Measurements from ENCODE around the gene CCDC184. TPM values are rescaled to one million over a fixed set of nuclear protein-coding genes. Genes with fewer than 3 reads are reported as not detected.

Gene CCDC184
- total RNA-seq, 1 experiment from 2014 or later: 0.12 TPM

- no peak for DNase-seq (ENCODE audit: low read depth)
Observed at GRCh38 chr12:48179466-48179865, 4.0 kb upstream of the CCDC184 start.

- no peak for DNase-seq (ENCODE audit: low read depth)
Observed at GRCh38 chr12:48180424-48180823, 3.0 kb upstream of the CCDC184 start.

- no peak for DNase-seq (ENCODE audit: low read depth)
Observed at GRCh38 chr12:48180857-48181495, 2.5 kb upstream of the CCDC184 start.

GRCh38 chr12:48182631-48183030, 813 bp upstream of the CCDC184 start:
- no peak for DNase-seq (ENCODE audit: low read depth)

GRCh38 chr12:48183876-48184548, 568 bp downstream of the CCDC184 start:
- DNase-seq (ENCODE audit: low read depth): no peak

- DNase-seq (ENCODE audit: low read depth): no peak
Observed at GRCh38 chr12:48184549-48184922, 1.1 kb downstream of the CCDC184 start.

- peak; percentile 19 for DNase-seq (ENCODE audit: low read depth)
Observed at GRCh38 chr12:48185181-48185919, 1.9 kb downstream of the CCDC184 start.

- DNase-seq (ENCODE audit: low read depth): no peak
Observed at GRCh38 chr12:48187916-48188695, 4.7 kb downstream of the CCDC184 start.

- peak; percentile 66 for DNase-seq (ENCODE audit: low read depth)
Observed at GRCh38 chr12:48189331-48190125, 6.1 kb downstream of the CCDC184 start.

GRCh38 chr12:48191096-48191495, 7.7 kb downstream of the CCDC184 start:
- DNase-seq (ENCODE audit: low read depth): no peak

- no peak for DNase-seq (ENCODE audit: low read depth)
Observed at GRCh38 chr12:48192861-48193260, 9.4 kb downstream of the CCDC184 start.

- no peak for DNase-seq (ENCODE audit: low read depth)
Observed at GRCh38 chr12:48193623-48194022, 10.2 kb downstream of the CCDC184 start.

GRCh38 chr12:48194799-48195201, 11.4 kb downstream of the CCDC184 start:
- no peak for DNase-seq (ENCODE audit: low read depth)

GRCh38 chr12:48197549-48197970, 14.1 kb downstream of the CCDC184 start:
- DNase-seq (ENCODE audit: low read depth): peak; percentile 45

- DNase-seq (ENCODE audit: low read depth): peak; percentile 86
Observed at GRCh38 chr12:48197971-48198671, 14.7 kb downstream of the CCDC184 start.

GRCh38 chr12:48198672-48198971, 15.2 kb downstream of the CCDC184 start:
- no peak for DNase-seq (ENCODE audit: low read depth)

- no peak for DNase-seq (ENCODE audit: low read depth)
Observed at GRCh38 chr12:48198985-48199384, 15.5 kb downstream of the CCDC184 start.

- peak; percentile 15 for DNase-seq (ENCODE audit: low read depth)
Observed at GRCh38 chr12:48199774-48200221, 16.4 kb downstream of the CCDC184 start.

GRCh38 chr12:48201091-48201490, 17.6 kb downstream of the CCDC184 start:
- DNase-seq (ENCODE audit: low read depth): no peak

- DNase-seq (ENCODE audit: low read depth): no peak
Observed at GRCh38 chr12:48201516-48201915, 18.1 kb downstream of the CCDC184 start.

- DNase-seq (ENCODE audit: low read depth): no peak
Observed at GRCh38 chr12:48202766-48203165, 19.3 kb downstream of the CCDC184 start.

Measured in M059J (cell line).